Thoracic aorta (tissue), 2 donors: ENCODE measurements around the gene MYD88. TPM values are rescaled to one million over a fixed set of nuclear protein-coding genes. Genes with fewer than 3 reads are reported as not detected.

Experiments used
- ATAC-seq: fragments of 150-250 bp; one replicate; pipeline ENCODE4 v1.8.0; 2017; ENCODE audit warnings: low read depth; ENCODE audit not compliant: insufficient number of reproducible peaks, low FRiP score
- DNase-seq: peaks from one replicate; pipeline ENCODE4 v3.0.0-alpha.2; 2020; ENCODE audit warnings: low spot score
- H3K27ac ChIP-seq, 2 donors: fragments of 200-600 bp; sonication (generic); 1 replicate in 1 of 2; 2 replicates in 1 of 2; pipeline ENCODE4 v1.5.1; 2016; ENCODE audit warnings: mild to moderate bottlenecking in 2 of 2, moderate library complexity in 2 of 2
- H3K27me3 ChIP-seq: fragments of 200-600 bp; sonication (generic); replicated peaks from 2 replicates; pipeline ENCODE4 v1.6.0; 2016; ENCODE audit warnings: mild to moderate bottlenecking; ENCODE audit not compliant: insufficient read depth
- H3K36me3 ChIP-seq: fragments of 200-600 bp; sonication (generic); one replicate; pipeline ENCODE4 v1.5.1; 2016
- H3K4me1 ChIP-seq, 2 donors: fragments of 200-600 bp; sonication (generic); 1 replicate in 1 of 2; 2 replicates in 1 of 2; pipeline versions ENCODE4 v1.5.1 to v1.6.0; 2016; ENCODE audit warnings: low read depth in 2 of 2, mild to moderate bottlenecking in 1 of 2; ENCODE audit not compliant: control insufficient read depth in 1 of 2
- H3K4me3 ChIP-seq: fragments of 200-600 bp; sonication (generic); 2 replicates; pipeline ENCODE4 v1.5.1; 2016; ENCODE audit warnings: mild to moderate bottlenecking
- H3K9me3 ChIP-seq: fragments of 200-600 bp; sonication (generic); 2 replicates; pipeline ENCODE4 v1.5.1; 2016
- CTCF ChIP-seq: fragments of 200-600 bp; sonication (generic); IDR thresholded peaks from one replicate; pipeline ENCODE4 v1.5.1; 2019; ENCODE audit warnings: antibody characterized with exemption
- total RNA-seq, 2 donors: library from RNA; depleted of rRNA; stranded (reverse); fragments of >200 nt; gene quantifications; one replicate each; pipeline versions ENCODE4 v1.1.0 to v1.2.3, GENCODE V29; 2016

MYD88 gene
- total RNA-seq, 2 donors from 2014 or later, result 27.8 to 49.7 TPM

- H3K4me3 ChIP-seq, result no peak overlapping the region
- no peak for ATAC-seq
- DNase-seq, result no peak
- H3K4me1 ChIP-seq, result peaks cover 17 to 32% of the 10 kb centered on the region in 2 donors
- no peaks in the 10 kb centered on the region for H3K27me3 ChIP-seq
- no peaks in the 10 kb centered on the region for H3K9me3 ChIP-seq
- no peaks in the 10 kb centered on the region for H3K36me3 ChIP-seq
- TF ChIP-seq CTCF, result no peak
- peak overlapping the region in 1 of 2 donors; percentile 40 for H3K27ac ChIP-seq
These were observed 29.9 kb downstream of the MYD88 start for GRCh38 chr3:38168151-38169026.

GRCh38 chr3:38169027-38169317, 30.5 kb downstream of the MYD88 start:
- no peaks in the 10 kb centered on the region for H3K36me3 ChIP-seq
- H3K9me3 ChIP-seq, result no peaks in the 10 kb centered on the region
- H3K27ac ChIP-seq, result peak overlapping the region in 1 of 2 donors; percentile 40
- no peak overlapping the region for H3K4me3 ChIP-seq
- no peaks in the 10 kb centered on the region for H3K27me3 ChIP-seq
- peaks cover 17 to 32% of the 10 kb centered on the region in 2 donors for H3K4me1 ChIP-seq
- TF ChIP-seq CTCF, result no peak
- DNase-seq, result no peak
- ATAC-seq, result no peak

GRCh38 chr3:38170722-38171121, 32.3 kb downstream of the MYD88 start:
- DNase-seq, result no peak
- H3K4me1 ChIP-seq, result peaks cover 17 to 32% of the 10 kb centered on the region in 2 donors
- TF ChIP-seq CTCF, result no peak

GRCh38 chr3:38171622-38172021, 33.2 kb downstream of the MYD88 start:
- Histone ChIP-seq H3K4me3 (no peak overlapping the region), H3K9me3 (no peaks in the 10 kb centered on the region), H3K27me3 (no peaks in the 10 kb centered on the region), H3K27ac (no peak overlapping the region), H3K4me1 (peaks cover 14 to 27% of the 10 kb centered on the region in 2 donors), H3K36me3 (no peaks in the 10 kb centered on the region)
- TF ChIP-seq CTCF, result no peak
- ATAC-seq (no peak), DNase-seq (no peak)

More at GRCh38 chr3:38170722-38171121, 32.3 kb downstream of the MYD88 start:
- H3K9me3 ChIP-seq, result no peaks in the 10 kb centered on the region
- H3K27me3 ChIP-seq, result no peaks in the 10 kb centered on the region
- H3K4me3 ChIP-seq, result no peak overlapping the region
- no peaks in the 10 kb centered on the region for H3K36me3 ChIP-seq
- no peak for ATAC-seq
- H3K27ac ChIP-seq, result no peak overlapping the region

GRCh38 chr3:38173834-38174418, 35.5 kb downstream of the MYD88 start:
- TF ChIP-seq CTCF, result no peak
- Histone ChIP-seq H3K27me3 (no peaks in the 10 kb centered on the region), H3K27ac (no peak overlapping the region), H3K4me1 (peaks cover 4 to 9% of the 10 kb centered on the region in 2 donors), H3K9me3 (no peaks in the 10 kb centered on the region), H3K4me3 (no peak overlapping the region), H3K36me3 (no peaks in the 10 kb centered on the region)
- no peak for ATAC-seq
- DNase-seq, result no peak
